COR-L47 (cell line): ENCODE measurements around the gene LRRC37B.
"Not testable (repeated sequence)": the region's sequence is repeated elsewhere in the genome, so short reads cannot be mapped to it uniquely, and the experiment has no call there.

Experiments used
- DNase-seq: peaks from one replicate; lab custom pipeline; 2025; lab: John Stamatoyannopoulos, UW

The LRRC37B gene

GRCh38 chr17:32092062-32092461, 84.9 kb downstream of the LRRC37B start:
- DNase-seq = not testable (repeated sequence)

GRCh38 chr17:32099686-32100085, 92.5 kb downstream of the LRRC37B start:
- no peak for DNase-seq

GRCh38 chr17:32100323-32100722, 93.1 kb downstream of the LRRC37B start:
- DNase-seq = not testable (repeated sequence)

- peak; percentile 73 for DNase-seq
These were observed 93.9 kb downstream of the LRRC37B start for GRCh38 chr17:32100971-32101631.

- no peak for DNase-seq
These were observed 95.0 kb downstream of the LRRC37B start for GRCh38 chr17:32102172-32102571.

GRCh38 chr17:32102646-32103186, 95.5 kb downstream of the LRRC37B start:
- no peak for DNase-seq
